Myocyte (in vitro differentiated cells): ENCODE results near the gene AGA. TPM values are rescaled to one million over a fixed set of nuclear protein-coding genes. Genes with fewer than 3 reads are reported as not detected.

Experiments used
- DNase-seq: peaks from one replicate; pipeline ENCODE4 v3.0.0-alpha.2; 2012; ENCODE audit warnings: low read depth
- total RNA-seq: library from RNA; depleted of rRNA; stranded (reverse); fragments of >200 nt; gene quantifications from 2 replicates; pipeline ENCODE4 v1.2.3, GENCODE V29; 2014

Gene AGA
- total RNA-seq, 1 donor from 2014 or later, result 6.6 TPM

DNA sequence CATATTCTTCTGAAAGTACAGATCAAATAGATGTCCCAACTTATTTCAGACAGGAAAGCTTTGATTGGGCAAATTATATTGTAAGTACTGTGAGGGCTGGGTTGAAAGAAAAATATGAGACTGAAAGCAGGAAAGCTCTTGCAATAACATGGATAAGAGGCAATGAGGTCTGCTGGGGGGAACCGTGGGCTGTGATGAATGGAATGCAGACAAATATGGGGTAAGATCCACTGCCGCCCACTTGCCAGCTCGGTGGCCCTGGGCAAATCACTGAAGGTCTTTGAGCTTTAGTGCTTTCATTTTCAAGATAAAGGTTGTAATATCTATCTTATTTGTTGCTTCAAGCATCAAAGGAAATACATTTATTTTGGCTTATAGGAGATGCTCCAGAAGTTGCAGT lies 51.0 kb downstream of the AGA start:
- DNase-seq, result no peak

DNA sequence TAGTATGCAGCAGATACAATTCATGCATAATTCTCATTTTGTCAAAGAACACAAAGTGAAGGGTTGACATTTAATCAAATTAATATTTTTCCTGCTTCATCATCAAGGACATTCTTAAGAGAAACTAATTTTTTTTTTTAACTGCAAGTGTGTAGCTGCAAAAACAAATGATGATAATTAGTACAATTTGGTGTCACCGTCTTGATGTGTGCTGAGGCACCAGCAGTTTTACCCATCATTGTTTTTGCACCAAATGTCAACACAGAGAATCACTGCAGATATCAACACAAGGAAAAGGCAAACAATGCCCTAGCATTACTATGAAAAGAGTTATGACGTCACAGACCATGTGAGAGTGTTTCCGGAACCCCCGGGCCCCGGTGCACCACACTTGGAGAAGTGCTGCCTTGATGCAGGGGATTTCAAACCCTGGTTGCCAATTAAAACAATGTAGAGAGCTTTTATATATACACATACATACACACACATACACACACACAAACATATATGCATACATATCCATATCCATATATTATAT lies 55.9 kb downstream of the AGA start:
- no peak for DNase-seq

DNA sequence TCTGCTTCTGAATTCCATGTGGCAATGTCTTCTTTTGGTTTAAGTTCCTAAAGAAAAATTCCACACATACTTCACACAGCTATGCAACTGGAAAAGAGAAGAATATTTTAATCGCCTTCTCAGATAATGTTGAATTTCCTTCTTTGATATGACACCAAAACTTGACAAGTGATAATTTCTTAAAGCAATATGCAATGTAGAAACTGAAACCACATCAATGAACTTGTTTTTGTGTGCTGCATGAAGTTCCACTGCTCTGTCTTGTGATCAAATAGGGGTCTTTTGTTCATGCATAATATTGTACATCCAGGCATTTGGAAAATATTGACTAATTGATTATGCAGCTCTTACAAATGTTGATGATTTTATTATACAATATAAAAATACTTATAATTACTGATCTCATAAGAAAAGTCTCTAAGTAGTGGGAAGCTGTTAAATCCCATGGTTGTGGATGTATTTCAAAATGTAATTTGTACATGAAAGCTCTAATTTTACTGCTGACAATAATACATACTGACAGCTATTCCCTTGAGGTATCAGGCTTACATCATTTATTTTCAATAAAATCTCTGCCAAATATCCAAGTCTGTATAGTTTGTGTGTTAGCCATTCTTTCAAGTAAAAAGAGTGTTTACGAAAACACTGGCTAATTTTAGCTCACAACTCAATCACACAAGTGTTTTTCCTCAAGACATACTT lies 56.5 kb downstream of the AGA start:
- DNase-seq, result no peak

DNA sequence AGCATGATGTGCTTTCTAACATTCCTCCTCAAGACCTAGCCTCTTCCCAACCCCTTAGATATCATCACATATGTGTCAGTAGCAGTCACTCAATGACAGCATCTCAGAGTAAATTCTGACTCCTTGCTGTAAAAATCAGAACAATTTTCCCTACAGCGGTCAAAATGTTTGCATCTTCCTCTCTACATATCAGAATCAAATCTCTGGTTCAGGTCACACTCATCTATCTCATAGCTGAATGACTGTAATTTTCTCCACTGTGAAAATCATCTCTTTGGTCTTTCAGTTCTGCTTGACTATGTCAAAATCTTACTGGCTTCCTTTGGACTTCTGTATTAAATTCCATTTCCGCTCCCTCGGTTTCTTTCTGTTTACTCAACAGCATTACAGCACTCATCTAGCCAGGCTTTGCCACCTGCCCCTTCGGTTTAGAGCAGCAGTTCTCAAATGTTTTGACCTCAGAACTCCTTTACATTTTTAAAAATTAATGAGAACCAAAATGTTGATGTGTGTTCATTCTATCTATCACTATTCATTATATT lies 57.3 kb downstream of the AGA start:
- DNase-seq, result no peak

DNA sequence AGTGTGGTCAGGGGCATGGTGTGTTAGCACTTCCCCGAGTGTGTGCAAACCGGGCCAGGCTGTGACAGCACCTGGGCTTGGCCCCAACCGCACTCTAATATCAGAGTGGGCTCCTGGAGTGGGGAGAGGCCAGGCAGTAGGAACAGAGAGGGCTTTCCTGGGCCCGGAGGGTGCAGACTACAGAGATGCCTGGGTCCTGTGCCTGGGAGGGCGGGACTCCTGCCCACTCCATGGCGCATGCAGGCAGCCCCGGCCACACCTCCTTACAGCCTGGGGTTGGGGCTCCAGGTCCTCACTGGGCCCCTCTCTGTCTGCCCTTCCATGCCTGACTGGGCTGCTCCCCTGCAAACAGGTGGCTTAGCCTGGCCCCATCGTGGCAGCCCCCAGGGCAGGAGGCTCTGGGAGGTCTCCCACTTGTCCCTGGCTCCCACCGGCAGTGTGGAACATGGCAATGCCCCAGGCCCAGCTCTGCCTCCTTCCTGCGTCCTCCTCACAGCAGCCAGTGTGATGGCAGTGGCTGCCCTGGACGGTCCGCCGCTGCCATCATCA lies 60.4 kb downstream of the AGA start:
- DNase-seq, result no peak

Other genes with a start within 250 kb of the AGA start
- 0.16 and 0.53 TPM in 2 replicates for gene NEIL3, start 132.6 kb downstream of the AGA start, total RNA-seq